ENCODE data around the gene H1-8. TPM values are rescaled to one million over a fixed set of nuclear protein-coding genes. Genes with fewer than 3 reads are reported as not detected.

H1-8 gene
- total RNA-seq, 4 donors from 2014 or later = not detected

- H3K9me3 ChIP-seq = no peaks in the 10 kb centered on the region
- TF ChIP-seq POLR2AphosphoS5 (IDR thresholded peaks at IDR 0.05) = no peak
- TF ChIP-seq POLR2A (IDR thresholded peaks at IDR 0.05) = no peak
- no peak for TF ChIP-seq EP300 (IDR thresholded peaks at IDR 0.05)
- no peaks in the 10 kb centered on the region for H3K27me3 ChIP-seq
- peaks cover 71% of the 10 kb centered on the region for H3K4me1 ChIP-seq
- H3K4me3 ChIP-seq = no peak overlapping the region
- peaks cover 42% of the 10 kb centered on the region for H3K36me3 ChIP-seq
- peak overlapping the region; percentile 86 for H3K27ac ChIP-seq
- 90% methylated on average over 7 of the region's 20 CpGs for WGBS
- DNase-seq (ENCODE audit: low spot score in 2 of 2) = no peak
These were observed 16.6 kb downstream of the H1-8 start for GRCh38 chr3:129559565-129560079.

GRCh38 chr3:129560269-129560787 lies 17.4 kb downstream of the H1-8 start:
- Histone ChIP-seq H3K4me1 (peaks cover 73% of the 10 kb centered on the region), H3K27ac (peak overlapping the region; percentile 86), H3K36me3 (peaks cover 49% of the 10 kb centered on the region), H3K27me3 (no peaks in the 10 kb centered on the region), H3K9me3 (no peaks in the 10 kb centered on the region), H3K4me3 (no peak overlapping the region)
- no peak for DNase-seq (ENCODE audit: low spot score in 2 of 2)
- no peak for TF ChIP-seq POLR2AphosphoS5 (IDR thresholded peaks at IDR 0.05)
- TF ChIP-seq CTCF (IDR thresholded peaks at IDR 0.05) = no peak
- 15% methylated on average over 4 of the region's 16 CpGs for WGBS

DNA sequence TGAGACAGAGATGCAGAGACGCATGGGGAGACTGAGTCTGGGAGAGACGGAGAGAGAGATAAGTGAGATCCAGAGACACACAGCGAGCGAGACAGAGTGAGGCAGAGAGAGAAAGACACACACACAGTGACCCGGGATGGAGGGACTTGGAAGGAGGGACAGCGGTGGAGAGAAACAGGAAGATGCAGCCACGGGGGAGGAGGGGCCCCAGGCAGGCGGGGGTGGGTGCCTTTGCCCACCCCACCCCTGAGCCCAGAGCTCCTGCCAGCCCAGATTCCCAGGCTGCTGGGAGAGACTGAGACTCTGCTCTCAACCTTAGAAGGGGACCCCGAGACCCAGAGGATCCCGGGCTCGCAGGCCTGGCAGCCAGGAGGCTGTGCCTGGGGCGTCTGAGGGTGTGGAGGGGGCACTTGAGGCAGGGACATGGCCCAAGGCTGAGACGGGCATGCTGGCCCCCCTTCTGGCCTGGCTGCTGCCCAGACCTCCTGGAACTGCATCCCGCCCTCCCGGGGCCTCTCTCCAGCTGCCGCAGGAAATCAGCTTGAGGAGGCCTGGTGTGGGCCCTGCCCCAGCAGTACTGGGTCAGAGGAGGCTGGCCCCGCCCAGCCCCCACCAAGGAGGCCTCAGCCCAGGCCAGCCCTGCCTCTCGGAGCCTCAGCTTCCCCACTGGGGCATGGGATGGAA lies 18.1 kb downstream of the H1-8 start:
- Histone ChIP-seq H3K9me3 (no peaks in the 10 kb centered on the region), H3K27me3 (no peaks in the 10 kb centered on the region), H3K36me3 (peaks cover 51% of the 10 kb centered on the region), H3K4me1 (peaks cover 73% of the 10 kb centered on the region), H3K4me3 (no peak overlapping the region), H3K27ac (peak overlapping the region; percentile 86)
- peak; percentile 84 to 89 for DNase-seq (ENCODE audit: low spot score in 2 of 2)
- TF ChIP-seq CTCF (IDR thresholded peaks at IDR 0.05) = no peak
- peak in 1 of 3 donors; percentile 50 for TF ChIP-seq POLR2AphosphoS5 (IDR thresholded peaks at IDR 0.05)
- no peak for TF ChIP-seq EP300 (IDR thresholded peaks at IDR 0.05)
- WGBS = 25% methylated on average over 12 of the region's 18 CpGs

GRCh38 chr3:129561619-129562248 lies 18.8 kb downstream of the H1-8 start:
- peak overlapping the region; percentile 86 for H3K27ac ChIP-seq
- peaks cover 71% of the 10 kb centered on the region for H3K4me1 ChIP-seq
- peaks cover 50% of the 10 kb centered on the region for H3K36me3 ChIP-seq
- H3K4me3 ChIP-seq = no peak overlapping the region
- DNase-seq (ENCODE audit: low spot score in 2 of 2) = no peak
- H3K9me3 ChIP-seq = no peaks in the 10 kb centered on the region
- 75% methylated on average over 15 of the region's 18 CpGs for WGBS
- H3K27me3 ChIP-seq = no peaks in the 10 kb centered on the region
- no peak for TF ChIP-seq CTCF (IDR thresholded peaks at IDR 0.05)
- TF ChIP-seq POLR2AphosphoS5 (IDR thresholded peaks at IDR 0.05) = no peak
- TF ChIP-seq POLR2A (IDR thresholded peaks at IDR 0.05) = no peak
- TF ChIP-seq EP300 (IDR thresholded peaks at IDR 0.05) = no peak

DNA sequence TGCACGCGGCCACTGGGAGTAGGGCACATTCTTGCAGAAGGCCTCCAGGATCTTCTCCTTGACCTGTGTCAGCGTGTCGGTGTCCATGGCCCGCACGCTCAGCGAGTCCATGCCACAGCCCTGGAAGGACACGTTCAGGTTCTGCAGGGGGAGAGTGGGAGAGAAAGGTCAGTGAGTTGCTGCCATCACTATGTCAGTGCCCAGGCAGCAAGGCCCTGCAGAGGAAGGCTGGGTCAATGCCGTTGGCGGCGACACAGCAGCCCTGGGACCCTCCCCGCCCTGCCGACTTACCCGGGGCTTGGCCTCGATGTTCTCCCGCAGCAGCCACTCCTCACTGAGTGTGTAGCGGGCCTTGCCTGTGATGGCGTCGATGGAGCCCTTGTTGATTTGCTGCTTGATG lies 19.8 kb downstream of the H1-8 start:
- WGBS = 88% methylated on average over 5 of the region's 19 CpGs
- TF ChIP-seq POLR2AphosphoS5 (IDR thresholded peaks at IDR 0.05) (no peak), POLR2A (IDR thresholded peaks at IDR 0.05) (no peak), EP300 (IDR thresholded peaks at IDR 0.05) (no peak), CTCF (IDR thresholded peaks at IDR 0.05) (no peak)
- no peaks in the 10 kb centered on the region for H3K27me3 ChIP-seq
- peaks cover 70% of the 10 kb centered on the region for H3K4me1 ChIP-seq
- H3K4me3 ChIP-seq = no peak overlapping the region
- no peak for DNase-seq (ENCODE audit: low spot score in 2 of 2)
- H3K27ac ChIP-seq = no peak overlapping the region
- H3K9me3 ChIP-seq = no peaks in the 10 kb centered on the region
- H3K36me3 ChIP-seq = peaks cover 55% of the 10 kb centered on the region
